Right lobe of liver (tissue), 4 donors: Measurements from ENCODE around the gene TMEM100.

Experiments
- POLR2A ChIP-seq: fragments of 450-650 bp; IDR thresholded peaks from one replicate; pipeline ENCODE4 v1.6.1; 2017; ENCODE audit warnings: antibody characterized with exemption, mild to moderate bottlenecking
- TF ChIP-seq, protein P1 (sequence below), 4 donors: fragments of 200-600 bp in 3 of 4; fragments of 450-650 bp in 1 of 4; IDR thresholded peaks; one replicate each; pipeline versions ENCODE4 v1.5.1 to v1.8.0; 2016 to 2022; ENCODE audit warnings: antibody characterized with exemption in 4 of 4, mild to moderate bottlenecking in 2 of 4
- donor health status: DM: no; HTN: no; CAD: no.
- donor health status: DM: no; HTN: no; CAD: no.
- donor health status: DM: no; HTN: yes; CAD: no.

DNA sequence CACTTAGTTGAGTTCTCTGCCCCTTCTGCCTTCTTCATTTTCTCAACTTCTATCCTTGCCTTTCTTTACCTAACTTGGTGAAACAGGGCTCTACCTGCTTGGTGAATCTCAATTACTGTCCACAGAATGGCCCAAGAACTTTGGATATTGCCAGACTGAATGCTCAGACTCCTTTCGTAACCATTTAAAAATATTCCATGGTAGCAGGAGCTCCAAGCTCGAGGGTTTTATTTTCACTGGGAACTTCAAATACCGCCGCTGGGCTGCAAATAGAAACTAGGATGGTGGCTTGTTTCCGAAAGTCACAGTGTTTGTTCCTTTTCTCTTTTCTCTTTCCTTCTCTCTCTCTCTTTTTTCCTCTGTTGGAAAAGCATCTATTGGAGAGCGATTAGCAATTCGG, 13.2 kb downstream of the TMEM100 start:
- TF ChIP-seq, protein P1, sequence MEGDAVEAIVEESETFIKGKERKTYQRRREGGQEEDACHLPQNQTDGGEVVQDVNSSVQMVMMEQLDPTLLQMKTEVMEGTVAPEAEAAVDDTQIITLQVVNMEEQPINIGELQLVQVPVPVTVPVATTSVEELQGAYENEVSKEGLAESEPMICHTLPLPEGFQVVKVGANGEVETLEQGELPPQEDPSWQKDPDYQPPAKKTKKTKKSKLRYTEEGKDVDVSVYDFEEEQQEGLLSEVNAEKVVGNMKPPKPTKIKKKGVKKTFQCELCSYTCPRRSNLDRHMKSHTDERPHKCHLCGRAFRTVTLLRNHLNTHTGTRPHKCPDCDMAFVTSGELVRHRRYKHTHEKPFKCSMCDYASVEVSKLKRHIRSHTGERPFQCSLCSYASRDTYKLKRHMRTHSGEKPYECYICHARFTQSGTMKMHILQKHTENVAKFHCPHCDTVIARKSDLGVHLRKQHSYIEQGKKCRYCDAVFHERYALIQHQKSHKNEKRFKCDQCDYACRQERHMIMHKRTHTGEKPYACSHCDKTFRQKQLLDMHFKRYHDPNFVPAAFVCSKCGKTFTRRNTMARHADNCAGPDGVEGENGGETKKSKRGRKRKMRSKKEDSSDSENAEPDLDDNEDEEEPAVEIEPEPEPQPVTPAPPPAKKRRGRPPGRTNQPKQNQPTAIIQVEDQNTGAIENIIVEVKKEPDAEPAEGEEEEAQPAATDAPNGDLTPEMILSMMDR (IDR thresholded peaks at IDR 0.05) = no peak
- no peak for TF ChIP-seq POLR2A
